ENCODE results near the gene AUP1. TPM values are rescaled to one million over a fixed set of nuclear protein-coding genes. Genes with fewer than 3 reads are reported as not detected.

Gene AUP1
- total RNA-seq, 1 experiment from 2014 or later, result 145 TPM

GRCh38 chr2:74482801-74483674 is 46.5 kb downstream of the AUP1 start, which contains the start of the genes CCDC142 and TTC31:
TSS of gene CCDC142 (minus strand) at chr2:74482998. CDS start at chr2:74482837, 161 bp downstream.
TSS of gene TTC31 (plus strand) at chr2:74483081. CDS start at chr2:74483096, 15 bp downstream.
- CTCF ChIA-PET, result interaction anchor here (0.6 to 1.9 kb wide), 10 partner anchors 17 to 326 kb away, joined by 3 to 11 read pairs (median 4); partner anchors contain the start of genes AUP1, HTRA2, PCGF1 and WBP1
- H3K27ac Mint-ChIP-seq (ENCODE audit: unreplicated experiment), result peak within 1 kb of the TSS; percentile 68
- peak; percentile 79 for TF ChIP-seq CTCF (IDR thresholded peaks at IDR 0.05; ENCODE audit: unreplicated experiment)
- TSS peak; percentile 82 for BruUV-seq (replicated peaks)
- H3K4me3 Mint-ChIP-seq (ENCODE audit: low read depth, unreplicated experiment), result peak within 1 kb of the TSS; percentile 85
- H3K27me3 Mint-ChIP-seq (ENCODE audit: unreplicated experiment), result no peaks in the 10 kb centered on the region
- intact Hi-C loops (cut with micrococcal nuclease; ENCODE audit: unreplicated experiment), result loop anchor here (1.0 kb wide), 3 partner anchors 42 to 104 kb away; partner anchors contain the start of gene RTKN
- peaks cover 24% of the 10 kb centered on the region for H3K4me1 Mint-ChIP-seq (ENCODE audit: low read depth, unreplicated experiment)
- peaks cover 60% of the 10 kb centered on the region for H3K36me3 Mint-ChIP-seq (ENCODE audit: insufficient read depth, unreplicated experiment)
- no peaks in the 10 kb centered on the region for H3K9me3 Mint-ChIP-seq (ENCODE audit: low read depth, unreplicated experiment)
- peak; percentile 94 for DNase-seq

- intact Hi-C loops (cut with micrococcal nuclease; ENCODE audit: unreplicated experiment), result no loop called here
- Mint-ChIP-seq H3K36me3 (ENCODE audit: insufficient read depth, unreplicated experiment) (peaks cover 60% of the 10 kb centered on the region), H3K27ac (ENCODE audit: unreplicated experiment) (peak overlapping the region; percentile 68), H3K4me3 (ENCODE audit: low read depth, unreplicated experiment) (peak overlapping the region; percentile 85), H3K27me3 (ENCODE audit: unreplicated experiment) (no peaks in the 10 kb centered on the region), H3K9me3 (ENCODE audit: low read depth, unreplicated experiment) (no peaks in the 10 kb centered on the region), H3K4me1 (ENCODE audit: low read depth, unreplicated experiment) (peaks cover 24% of the 10 kb centered on the region)
- CTCF ChIA-PET, result interaction anchor here (0.6 to 1.9 kb wide), 9 partner anchors 9 to 327 kb away, joined by 3 to 11 read pairs (median 5); partner anchors contain the start of genes AUP1, HTRA2, MRPL53 and PCGF1
- peak; percentile 50 for DNase-seq
- TF ChIP-seq CTCF (IDR thresholded peaks at IDR 0.05; ENCODE audit: unreplicated experiment), result no peak
- BruUV-seq (replicated peaks), result no TSS peak
Measured at GRCh38 chr2:74481961-74482800, 47.3 kb downstream of the AUP1 start.

- no peaks in the 10 kb centered on the region for H3K9me3 Mint-ChIP-seq (ENCODE audit: low read depth, unreplicated experiment)
- peaks cover 16% of the 10 kb centered on the region for H3K4me1 Mint-ChIP-seq (ENCODE audit: low read depth, unreplicated experiment)
- TF ChIP-seq CTCF (IDR thresholded peaks at IDR 0.05; ENCODE audit: unreplicated experiment), result no peak
- intact Hi-C loops (cut with micrococcal nuclease; ENCODE audit: unreplicated experiment), result no loop called here
- H3K36me3 Mint-ChIP-seq (ENCODE audit: insufficient read depth, unreplicated experiment), result peaks cover 55% of the 10 kb centered on the region
- DNase-seq, result no peak
- BruUV-seq (replicated peaks), result no TSS peak
- H3K27ac Mint-ChIP-seq (ENCODE audit: unreplicated experiment), result no peak overlapping the region
- H3K27me3 Mint-ChIP-seq (ENCODE audit: unreplicated experiment), result no peaks in the 10 kb centered on the region
- CTCF ChIA-PET, result interaction anchor here (1.2 to 1.6 kb wide), 2 partner anchors 9 to 41 kb away, joined by 5 to 6 read pairs; partner anchors contain the start of gene MRPL53
- H3K4me3 Mint-ChIP-seq (ENCODE audit: low read depth, unreplicated experiment), result peak overlapping the region; percentile 85
Measured at GRCh38 chr2:74481431-74481830, 48.1 kb downstream of the AUP1 start.

Other genes starting within 250 kb of the AUP1 start
- 5.8 and 7.0 TPM in 2 replicates for gene SLC4A5, start 186.3 kb downstream of the AUP1 start, total RNA-seq (2022)
- gene DCTN1, start 149.4 kb downstream of the AUP1 start, total RNA-seq (2022), result 113 and 129 TPM in 2 replicates
- 4.0 and 5.7 TPM in 2 replicates for gene C2orf81, start 108.1 kb downstream of the AUP1 start, total RNA-seq (2022)
- gene WDR54, start 108.0 kb downstream of the AUP1 start, total RNA-seq (2022), result 30.5 and 32.3 TPM in 2 replicates
- 97.6 and 103 TPM in 2 replicates for gene RTKN, start 87.8 kb downstream of the AUP1 start, total RNA-seq (2022)
- 41.7 and 42.1 TPM in 2 replicates for gene INO80B, start 74.6 kb downstream of the AUP1 start, total RNA-seq (2022)
- 61.6 and 63.7 TPM in 2 replicates for gene WBP1, start 71.3 kb downstream of the AUP1 start, total RNA-seq (2022)
- 64.8 and 66.3 TPM in 2 replicates for gene MOGS, start 64.3 kb downstream of the AUP1 start, total RNA-seq (2022)
- gene MRPL53, start 57.0 kb downstream of the AUP1 start, total RNA-seq (2022), result 83.7 and 88.9 TPM in 2 replicates
- 29.9 and 30.4 TPM in 2 replicates for gene CCDC142, start 46.7 kb downstream of the AUP1 start, total RNA-seq (2022)
- 26.2 and 32.9 TPM in 2 replicates for gene TTC31, start 46.6 kb downstream of the AUP1 start, total RNA-seq (2022)
- 3.0 and 3.5 TPM in 2 replicates for gene LBX2, start 30.1 kb downstream of the AUP1 start, total RNA-seq (2022)
- gene PCGF1, start 22.0 kb downstream of the AUP1 start, total RNA-seq (2022), result 25.9 TPM in 2 replicates
- not detected in 2 replicates for gene TLX2, start 15.3 kb downstream of the AUP1 start, total RNA-seq (2022)
- 0.14 TPM in 1 of 2 replicates, not detected in the other for gene DQX1, start 3.5 kb downstream of the AUP1 start, total RNA-seq (2022)
- 23.4 and 26.3 TPM in 2 replicates for gene HTRA2, start 227 bp upstream of the AUP1 start, total RNA-seq (2022)
- 0.93 and 1.2 TPM in 2 replicates for gene LOXL3, start 24.2 kb upstream of the AUP1 start, total RNA-seq (2022)
- gene DOK1, start 25.0 kb upstream of the AUP1 start, total RNA-seq (2022), result 2.1 and 2.5 TPM in 2 replicates
- gene M1AP, start 118.6 kb upstream of the AUP1 start, total RNA-seq (2022), result not detected in 2 replicates
- 9.5 and 10.1 TPM in 2 replicates for gene SEMA4F, start 124.5 kb upstream of the AUP1 start, total RNA-seq (2022)